HepG2 (cell line): ENCODE results near the gene ADGRG1. TPM values are rescaled to one million over a fixed set of nuclear protein-coding genes. Genes with fewer than 3 reads are reported as not detected.

Experiments
- ATAC-seq: fragments of 200-7000 bp; cut with Tn5 transposase; 3 replicates; pipeline ENCODE4 v1.9.1; 2020; ENCODE audit warnings: mild to moderate bottlenecking, moderate library complexity
- BruUV-seq: library from RNA; stranded (reverse); fragments of 400-500 nt; replicated peaks from 2 replicates; lab custom pipeline; 2021; lab: Mats Ljungman, UMichigan
- CTCF ChIA-PET: fragments of 300-600 bp; formaldehyde crosslinking; extraction: SDS; loops from one replicate; lab custom pipeline; 2021; ENCODE audit warnings: low total read pairs, inconsistent platforms, low intra/inter-chr PET ratio; lab: Yijun Ruan, JAX
- POLR2A ChIA-PET: fragments of 350-600 bp; sonication (Branson Sonifier 250); formaldehyde crosslinking; loops from one replicate; lab custom pipeline; 2020; ENCODE audit warnings: antibody characterized with exemption, inconsistent platforms; lab: Yijun Ruan, JAX
- DNase-seq: peaks from one replicate; pipeline ENCODE4 v3.0.0-alpha.2; 2015; ENCODE audit warnings: low spot score
- FAIRE-seq: peaks from 3 replicates; lab custom pipeline; 2011; peaks lifted over from hg19 to GRCh38; lab: Jason Lieb, UNC
- H2AFZ ChIP-seq: one replicate; pipeline ENCODE4 v1.6.1; 2011; ENCODE audit warnings: low read length, inconsistent platforms
- H3K27ac ChIP-seq: fragments of 300-600 bp; 3 replicates; pipeline ENCODE4 v1.8.0; 2011; ENCODE audit warnings: mixed run types, mild to moderate bottlenecking, mixed read lengths, low read length, inconsistent platforms; ENCODE audit not compliant: insufficient read depth; ENCODE audit errors: extremely low read length
- H3K27me3 ChIP-seq, 2 experiments: fragments of 200-600 bp in 1 of 2; 2 replicates in 1 of 2; 3 replicates in 1 of 2; pipeline versions ENCODE4 v1.6.0 to v1.8.0; 2011; ENCODE audit warnings: low read length in 2 of 2, mild to moderate bottlenecking in 2 of 2, moderate library complexity in 2 of 2, inconsistent platforms in 1 of 2; ENCODE audit not compliant: insufficient read depth in 2 of 2, control insufficient read depth in 1 of 2
- H3K36me3 ChIP-seq, 2 experiments: fragments of 200-600 bp in 1 of 2; replicated peaks in 1 of 2; 2 replicates in 1 of 2; 3 replicates in 1 of 2; pipeline versions ENCODE4 v1.5.1 to v1.8.0; 2011; ENCODE audit warnings: low read length in 2 of 2, inconsistent platforms in 1 of 2; ENCODE audit not compliant: insufficient read depth in 2 of 2, control insufficient read depth in 1 of 2
- H3K4me1 ChIP-seq: 2 replicates; pipeline ENCODE4 v1.5.1; 2012; ENCODE audit warnings: low read length, inconsistent platforms; ENCODE audit not compliant: insufficient read depth
- H3K4me2 ChIP-seq: 2 replicates; pipeline ENCODE4 v1.6.0; 2011; ENCODE audit warnings: low read depth, low read length, inconsistent platforms
- H3K4me3 ChIP-seq, 3 experiments: fragments of 200-600 bp in 1 of 3; sonication (generic), shearing (Covaris generic) in 1 of 3; replicated peaks in 1 of 3; 2 replicates each; pipeline ENCODE4 v1.5.1; 2011 to 2016; ENCODE audit warnings: low read length in 3 of 3, inconsistent platforms in 2 of 3, low read depth in 2 of 3, mild to moderate bottlenecking in 2 of 3, control low read depth in 1 of 3, mixed read lengths in 1 of 3; ENCODE audit not compliant: insufficient read depth in 1 of 3
- H3K79me2 ChIP-seq: one replicate; pipeline ENCODE4 v1.6.1; 2011; ENCODE audit warnings: low read length, inconsistent platforms; ENCODE audit not compliant: insufficient read depth
- H3K9ac ChIP-seq: 2 replicates; pipeline ENCODE4 v1.6.0; 2011; ENCODE audit warnings: mild to moderate bottlenecking, low read depth, low read length, inconsistent platforms; ENCODE audit not compliant: insufficient read depth
- H3K9me3 ChIP-seq: 2 replicates; pipeline ENCODE4 v1.5.1; 2012; ENCODE audit warnings: mild to moderate bottlenecking, low read length
- H4K20me1 ChIP-seq: 2 replicates; pipeline ENCODE4 v1.6.0; 2011; ENCODE audit warnings: inconsistent platforms, mild to moderate bottlenecking, low read length, moderate library complexity; ENCODE audit not compliant: insufficient read depth
- BHLHE40 ChIP-seq: IDR thresholded peaks from 2 replicates; pipeline ENCODE4 v1.6.1; 2011; ENCODE audit warnings: low read length, improper control_type of control experiment
- ELF1 ChIP-seq: sonication (generic); formaldehyde crosslinking; IDR thresholded peaks from 2 replicates; pipeline ENCODE4 v1.4.0; 2020; ENCODE audit warnings: missing genetic modification reagents
- HIVEP1 ChIP-seq: sonication (generic); formaldehyde crosslinking; IDR thresholded peaks from 2 replicates; pipeline ENCODE4 v1.4.0; 2020; ENCODE audit warnings: mild to moderate bottlenecking, missing genetic modification reagents
- HNRNPUL1 ChIP-seq: fragments of 200-400 bp; formaldehyde crosslinking; IDR thresholded peaks from 2 replicates; pipeline ENCODE4 v1.6.1; 2017; ENCODE audit warnings: low read depth, mild to moderate bottlenecking, low read length, moderate library complexity
- KDM2A ChIP-seq: sonication (generic); formaldehyde crosslinking; IDR thresholded peaks from 2 replicates; pipeline ENCODE4 v1.4.0; 2020; ENCODE audit warnings: low read depth, missing genetic modification reagents, borderline replicate concordance
- MTERF4 ChIP-seq: sonication (generic); formaldehyde crosslinking; IDR thresholded peaks from 2 replicates; pipeline ENCODE4 v1.8.0; 2023; ENCODE audit warnings: mild to moderate bottlenecking, missing genetic modification reagents
- NFE2L1 ChIP-seq: sonication (generic); formaldehyde crosslinking; IDR thresholded peaks from 2 replicates; pipeline ENCODE4 v1.4.0; 2020; ENCODE audit warnings: missing genetic modification reagents, mild to moderate bottlenecking, borderline replicate concordance
- NFYC ChIP-seq: IDR thresholded peaks from 2 replicates; pipeline ENCODE4 v1.6.1; 2016; ENCODE audit warnings: missing genetic modification reagents, missing compliant biosample characterization
- NR1H2 ChIP-seq: sonication (generic); formaldehyde crosslinking; IDR thresholded peaks from 2 replicates; pipeline ENCODE4 v1.8.1; 2022; ENCODE audit warnings: low read depth, missing genetic modification reagents, borderline replicate concordance
- PHF20 ChIP-seq: sonication (generic); formaldehyde crosslinking; IDR thresholded peaks from 2 replicates; pipeline ENCODE4 v1.5.0; 2020; ENCODE audit warnings: mild to moderate bottlenecking, missing genetic modification reagents
- PLSCR1 ChIP-seq: sonication (generic); formaldehyde crosslinking; IDR thresholded peaks from 2 replicates; pipeline ENCODE4 v1.5.0; 2020; ENCODE audit warnings: missing genetic modification reagents, mild to moderate bottlenecking, borderline replicate concordance
- PRPF4 ChIP-seq: fragments of 200-400 bp; formaldehyde crosslinking; IDR thresholded peaks from 2 replicates; pipeline ENCODE4 v1.6.1; 2016; ENCODE audit warnings: low read length, low read depth; ENCODE audit not compliant: poor library complexity, severe bottlenecking
- RCOR2 ChIP-seq: IDR thresholded peaks from 2 replicates; pipeline ENCODE4 v1.6.1; 2016; ENCODE audit warnings: missing biosample characterization, missing genetic modification reagents
- RXRB ChIP-seq: IDR thresholded peaks from 2 replicates; pipeline ENCODE4 v1.6.1; 2016; ENCODE audit warnings: borderline replicate concordance, missing genetic modification reagents, missing compliant biosample characterization
- ZNF230 ChIP-seq: sonication (generic); formaldehyde crosslinking; IDR thresholded peaks from 2 replicates; pipeline ENCODE4 v1.4.0; 2020; ENCODE audit warnings: mild to moderate bottlenecking, missing genetic modification reagents
- ZNF263 ChIP-seq: sonication (generic); formaldehyde crosslinking; IDR thresholded peaks from 2 replicates; pipeline ENCODE4 v1.4.0; 2020; ENCODE audit warnings: missing genetic modification reagents
- ZNF709 ChIP-seq: sonication (generic); formaldehyde crosslinking; IDR thresholded peaks from 2 replicates; pipeline ENCODE4 v1.5.0; 2020; ENCODE audit warnings: mild to moderate bottlenecking, missing genetic modification reagents
- WGBS: methylation state at CpG from one replicate; pipeline ENCODE4 v1.1.6; 2017; ENCODE audit warnings: low lambda C conversion rate; 5-methylcytosine and 5-hydroxymethylcytosine counted together
- in situ Hi-C: cut with HindIII; loops from 2 replicates; pipeline ENCODE4 v1.10.0; 2017; ENCODE audit warnings: low pct_unique_long_range_greater_than_20kb; ENCODE audit not compliant: extremely low pct_ligation_motif_present
- intact Hi-C: fragments of 100-400 bp; cut with micrococcal nuclease; formaldehyde crosslinking; loops from one replicate; pipeline ENCODE4 v1.10.0; 2022; ENCODE audit not compliant: unreplicated experiment
- polyA plus RNA-seq, 8 experiments: library from polyadenylated mRNA; depleted of rRNA in 3 of 8; stranded (reverse) in 7 of 8; unstranded in 1 of 8; fragments of >200 nt; fragmentation: Illumina TruSeq in 4 of 8; extraction: Trizol in 4 of 8; gene quantifications; 2 replicates each; pipeline versions ENCODE4 v1.2.1 to v1.2.3, GENCODE V29; 2011 to 2016; ENCODE audit warnings: low read depth in 4 of 8, missing spikeins in 1 of 8, mixed read lengths in 1 of 8; ENCODE audit not compliant: insufficient read depth in 1 of 8
- total RNA-seq, 5 experiments: library from RNA; depleted of rRNA; stranded (reverse); fragments of >200 nt; fragmentation: Illumina TruSeq; extraction: Trizol; gene quantifications; 2 replicates each; pipeline ENCODE4 v1.2.3, GENCODE V29; 2016; ENCODE audit warnings: low read depth in 1 of 5
- TF ChIP-seq, protein P1 (sequence below): fragments of 450-650 bp; IDR thresholded peaks from 2 replicates; pipeline ENCODE4 v1.6.1; 2017; ENCODE audit warnings: mild to moderate bottlenecking

ADGRG1 gene
- total and polyA plus RNA-seq, 2 of the 13 experiments (the other 11 are each of a cell fraction or from before 2014, with no cell fraction given), result 2.7 to 5.9 TPM

DNA sequence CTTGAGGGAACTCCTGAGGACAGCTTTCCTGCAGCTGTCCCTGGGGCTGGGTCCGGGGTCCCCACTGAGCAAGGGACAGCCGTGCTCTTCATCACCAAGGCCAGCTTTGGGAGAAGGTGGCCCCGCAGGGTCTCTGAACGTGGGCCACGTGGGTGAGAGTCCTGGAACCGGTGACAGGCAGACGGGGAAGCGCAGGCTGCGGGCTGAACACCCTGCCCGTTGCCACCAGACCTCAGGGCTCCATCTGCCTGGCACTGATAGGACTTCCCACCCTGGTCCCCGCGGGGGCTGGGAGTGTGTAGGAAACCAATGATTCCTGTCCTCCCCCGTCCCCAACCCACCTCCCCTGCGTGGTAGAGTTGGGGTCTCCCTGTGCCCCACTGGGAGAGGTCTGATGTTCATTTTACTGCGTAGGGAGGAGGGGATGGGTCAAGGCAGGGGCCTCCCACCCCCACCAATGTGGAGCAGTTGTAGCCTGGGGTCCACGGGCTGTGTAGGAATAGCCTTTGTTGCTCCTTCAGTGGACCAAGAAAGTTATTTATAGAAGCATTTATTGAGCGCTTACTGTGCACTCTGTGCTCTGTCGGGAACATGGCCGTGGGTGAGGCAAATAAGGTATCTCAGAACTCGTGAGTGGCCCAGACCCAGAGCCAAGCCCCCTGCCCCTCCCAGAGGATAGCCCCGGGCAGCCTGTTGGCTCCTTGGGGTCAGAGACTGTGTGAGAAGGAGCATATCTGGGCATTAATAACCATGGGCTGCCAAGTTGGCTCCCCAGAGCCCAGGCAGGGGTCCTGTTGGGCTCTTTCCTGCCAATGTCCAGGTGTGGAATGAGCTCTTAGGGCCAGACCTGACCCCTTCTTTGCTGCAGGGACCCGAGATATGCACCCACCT lies 1.3 kb downstream of the ADGRG1 start:
- no peak overlapping the region for H3K9ac ChIP-seq
- H4K20me1 ChIP-seq, result no peaks in the 10 kb centered on the region
- H2AFZ ChIP-seq, result no peak overlapping the region
- H3K27me3 ChIP-seq, result no peaks in the 10 kb centered on the region
- no peak for ATAC-seq
- H3K4me2 ChIP-seq, result no peak overlapping the region
- no peak for DNase-seq
- no peak overlapping the region for H3K4me3 ChIP-seq
- CTCF ChIA-PET, result interaction anchor here (0.9 kb wide), 1 partner anchor 19 kb away, joined by 3 read pairs; no protein-coding TSS in a partner anchor
- 75% methylated on average over 22 of the region's 22 CpGs for WGBS
- POLR2A ChIA-PET, result interaction anchor here (0.9 kb wide), 1 partner anchor 22 kb away, joined by 3 read pairs; no protein-coding TSS in a partner anchor
- H3K27ac ChIP-seq, result no peak overlapping the region
- H3K79me2 ChIP-seq, result no peaks in the 10 kb centered on the region
- H3K36me3 ChIP-seq, result no peaks in the 10 kb centered on the region
- FAIRE-seq, result no peak
- H3K9me3 ChIP-seq, result no peaks in the 10 kb centered on the region
- intact Hi-C loops, result no loop called here
- peaks cover 30% of the 10 kb centered on the region for H3K4me1 ChIP-seq
- in situ Hi-C loops, result no loop called here
- no TSS peak for BruUV-seq
- TF ChIP-seq NFYC (CRISPR knock-in tag) (no peak), ELF1 (no peak), HIVEP1 (CRISPR knock-in tag) (no peak), ZNF230 (no peak), KDM2A (no peak), NR1H2 (CRISPR knock-in tag) (no peak), ZNF709 (no peak), PRPF4 (no peak), ZNF263 (CRISPR knock-in tag) (no peak), NFE2L1 (CRISPR knock-in tag) (no peak), HNRNPUL1 (no peak), RCOR2 (CRISPR knock-in tag) (no peak), RXRB (CRISPR knock-in tag) (no peak), MTERF4 (CRISPR knock-in tag) (no peak), PHF20 (CRISPR knock-in tag) (no peak), PLSCR1 (CRISPR knock-in tag) (no peak), BHLHE40 (no peak)
- TF ChIP-seq, protein P1, sequence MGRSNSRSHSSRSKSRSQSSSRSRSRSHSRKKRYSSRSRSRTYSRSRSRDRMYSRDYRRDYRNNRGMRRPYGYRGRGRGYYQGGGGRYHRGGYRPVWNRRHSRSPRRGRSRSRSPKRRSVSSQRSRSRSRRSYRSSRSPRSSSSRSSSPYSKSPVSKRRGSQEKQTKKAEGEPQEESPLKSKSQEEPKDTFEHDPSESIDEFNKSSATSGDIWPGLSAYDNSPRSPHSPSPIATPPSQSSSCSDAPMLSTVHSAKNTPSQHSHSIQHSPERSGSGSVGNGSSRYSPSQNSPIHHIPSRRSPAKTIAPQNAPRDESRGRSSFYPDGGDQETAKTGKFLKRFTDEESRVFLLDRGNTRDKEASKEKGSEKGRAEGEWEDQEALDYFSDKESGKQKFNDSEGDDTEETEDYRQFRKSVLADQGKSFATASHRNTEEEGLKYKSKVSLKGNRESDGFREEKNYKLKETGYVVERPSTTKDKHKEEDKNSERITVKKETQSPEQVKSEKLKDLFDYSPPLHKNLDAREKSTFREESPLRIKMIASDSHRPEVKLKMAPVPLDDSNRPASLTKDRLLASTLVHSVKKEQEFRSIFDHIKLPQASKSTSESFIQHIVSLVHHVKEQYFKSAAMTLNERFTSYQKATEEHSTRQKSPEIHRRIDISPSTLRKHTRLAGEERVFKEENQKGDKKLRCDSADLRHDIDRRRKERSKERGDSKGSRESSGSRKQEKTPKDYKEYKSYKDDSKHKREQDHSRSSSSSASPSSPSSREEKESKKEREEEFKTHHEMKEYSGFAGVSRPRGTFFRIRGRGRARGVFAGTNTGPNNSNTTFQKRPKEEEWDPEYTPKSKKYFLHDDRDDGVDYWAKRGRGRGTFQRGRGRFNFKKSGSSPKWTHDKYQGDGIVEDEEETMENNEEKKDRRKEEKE, result no peak
